Measurements from ENCODE around the gene A2M. TPM values are rescaled to one million over a fixed set of nuclear protein-coding genes. Genes with fewer than 3 reads are reported as not detected.

A2M gene
- total RNA-seq (1 to 10 TPM in 2 of 5 experiments, under 1 TPM in 1, not detected in 2; 0.12 to 4.9 (median 3.0) TPM), polyA plus RNA-seq (under 1 TPM in 1 of 2 donors, not detected in 1; 0.08 TPM), total RNA-seq (not detected)

DNA sequence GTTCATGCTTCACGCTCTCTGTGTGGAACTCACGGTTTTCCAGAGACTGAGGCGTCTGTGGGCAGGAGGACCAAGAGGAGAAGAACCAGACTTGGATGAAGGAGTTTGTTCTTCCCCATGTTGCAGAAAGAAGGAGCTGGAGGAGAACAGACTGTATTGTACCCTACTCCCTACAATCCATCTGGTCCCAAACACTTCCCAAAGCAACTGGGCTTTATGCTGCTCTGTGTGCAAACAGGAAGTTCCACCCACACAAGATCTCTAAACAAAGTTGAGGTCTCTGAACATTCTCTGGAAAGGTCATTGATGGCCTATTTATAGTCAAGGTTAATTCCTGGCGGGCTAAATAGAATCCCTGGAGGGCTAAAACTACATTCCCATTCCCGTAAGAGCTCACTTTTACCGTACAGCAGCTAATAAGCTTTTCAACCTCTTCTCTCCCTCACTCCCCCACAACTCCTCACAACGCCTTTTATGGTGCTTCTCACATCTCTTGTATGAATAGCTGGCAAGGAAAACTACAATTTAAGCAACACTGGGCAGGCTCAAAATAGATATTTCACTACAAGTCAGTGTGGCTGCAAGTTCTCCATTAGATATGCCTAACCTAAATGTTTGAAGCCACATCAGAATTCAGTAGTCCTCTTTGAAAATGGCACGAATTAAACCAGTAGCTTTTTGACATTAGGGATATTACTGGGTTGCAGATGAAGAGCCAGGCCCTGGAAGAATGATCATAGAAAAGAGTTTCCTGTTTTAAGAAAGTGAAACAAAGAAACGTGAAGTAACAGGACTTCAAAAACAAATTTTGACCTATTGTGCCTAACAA is at the start of gene A2M:
Gene A2M (minus strand): TSS at position 189 of the 829 bp plus-strand sequence. CDS start 70 bp downstream, at position 119.
- Mint-ChIP-seq H3K36me3 (peaks cover 0 to 5% (median 0%) of the 10 kb centered on the region in 5 donors), H3K27me3 (peaks cover 0 to 4% (median 0%) of the 10 kb centered on the region in 5 donors), H3K27ac (peak within 1 kb of the TSS in 3 of 9 donors; percentile 6 to 26 (median 8)), H3K9me3 (no peaks in the 10 kb centered on the region), H3K4me3 (peak within 1 kb of the TSS in 7 of 10 donors; percentile 3 to 37 (median 19)), H3K4me1 (peaks cover 9 to 22% (median 15%) of the 10 kb centered on the region in 7 donors)
- Histone ChIP-seq H3K4me3 (ENCODE audit: low read length) (no peak within 1 kb of the TSS), H3K9me3 (ENCODE audit: control insufficient read depth in 2 of 3, low read length in 3 of 3) (no peaks in the 10 kb centered on the region), H3K4me1 (ENCODE audit: control insufficient read depth in 2 of 2, insufficient read depth in 2 of 2, low read length in 2 of 2) (no peaks in the 10 kb centered on the region), H3K36me3 (ENCODE audit: control insufficient read depth in 2 of 3, insufficient read depth in 3 of 3, low read length in 3 of 3) (peaks cover 0 to 5% (median 0%) of the 10 kb centered on the region in 3 experiments), H3K27ac (ENCODE audit: low read depth, low read length) (no peak within 1 kb of the TSS), H3K27me3 (ENCODE audit: control insufficient read depth in 2 of 2, insufficient read depth in 2 of 2, low read length in 2 of 2) (no peaks in the 10 kb centered on the region)
- intact Hi-C loops (cut with micrococcal nuclease) = no loop called here
- ChIA-PET POLR2A (interaction anchor here (0.6 kb wide), 1 partner anchor 75 kb away, joined by 3 read pairs; no protein-coding TSS in a partner anchor), CTCF (no interaction called here)
- DNase-seq = no peak
- no peak for ATAC-seq

DNA sequence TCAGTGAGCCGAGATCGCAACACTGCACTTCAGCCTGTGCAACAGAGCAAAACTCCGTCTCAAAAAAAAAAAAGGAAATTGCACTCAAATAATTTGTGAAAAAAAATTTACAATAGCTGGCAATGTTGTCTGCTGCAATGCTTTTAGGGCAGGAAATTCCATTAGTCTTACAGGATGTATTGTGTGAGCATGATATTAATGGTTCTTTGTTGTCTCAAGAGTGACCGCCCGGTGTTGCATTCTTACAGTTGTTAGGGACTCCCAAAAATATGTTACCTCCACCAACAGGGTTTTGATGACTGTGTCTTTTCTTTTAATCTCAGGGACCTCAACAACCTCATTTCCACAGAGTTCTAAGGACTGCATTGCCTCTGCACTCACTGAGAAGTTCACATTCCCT is 47.7 kb upstream of the A2M start:
- H3K27me3 ChIP-seq (ENCODE audit: control insufficient read depth in 2 of 2, insufficient read depth in 2 of 2, low read length in 2 of 2) = no peaks in the 10 kb centered on the region
- no peak overlapping the region for H3K4me3 ChIP-seq (ENCODE audit: low read length)
- ChIA-PET POLR2A (no interaction called here), CTCF (no interaction called here)
- H3K9me3 ChIP-seq (ENCODE audit: control insufficient read depth in 2 of 3, low read length in 3 of 3) = no peaks in the 10 kb centered on the region
- no peak overlapping the region for H3K27ac ChIP-seq (ENCODE audit: low read depth, low read length)
- intact Hi-C loops (cut with micrococcal nuclease) = no loop called here
- no peak overlapping the region for H3K4me3 Mint-ChIP-seq
- H3K9me3 Mint-ChIP-seq = peaks cover 0 to 2% (median 0%) of the 10 kb centered on the region in 11 donors
- H3K4me1 ChIP-seq (ENCODE audit: control insufficient read depth in 2 of 2, insufficient read depth in 2 of 2, low read length in 2 of 2) = no peaks in the 10 kb centered on the region
- H3K36me3 ChIP-seq (ENCODE audit: control insufficient read depth in 2 of 3, insufficient read depth in 3 of 3, low read length in 3 of 3) = peaks cover 0 to 7% (median 0%) of the 10 kb centered on the region in 3 experiments
- DNase-seq (no peak), ATAC-seq (no peak)
- H3K27ac Mint-ChIP-seq = no peak overlapping the region
- H3K27me3 Mint-ChIP-seq = peaks cover 0 to 5% (median 0%) of the 10 kb centered on the region in 5 donors
- H3K4me1 Mint-ChIP-seq = no peaks in the 10 kb centered on the region
- H3K36me3 Mint-ChIP-seq = peaks cover 0 to 58% (median 4%) of the 10 kb centered on the region in 5 donors

DNA sequence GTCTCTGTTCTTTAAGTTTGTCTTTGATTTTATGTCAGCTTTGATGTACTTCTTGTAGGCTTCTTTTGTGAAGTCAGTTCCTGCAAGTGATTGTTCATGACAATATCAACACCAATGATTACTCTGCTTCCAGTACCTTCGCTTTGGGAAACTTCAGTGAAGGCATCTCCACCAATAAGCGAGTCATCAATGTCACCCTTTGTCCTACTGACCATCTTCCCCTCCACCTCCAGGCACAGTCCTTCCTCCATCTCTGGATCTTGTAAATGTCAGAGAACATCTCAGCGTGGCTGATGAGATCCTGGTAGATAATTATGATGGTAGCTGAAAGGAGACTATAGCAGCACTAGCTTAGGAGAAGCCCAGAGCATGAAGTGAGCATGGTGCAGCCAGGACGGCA is 40.4 kb upstream of the A2M start:
- Mint-ChIP-seq H3K9me3 (peaks cover 0 to 1% (median 0%) of the 10 kb centered on the region in 11 donors), H3K27me3 (peaks cover 0 to 3% (median 0%) of the 10 kb centered on the region in 5 donors), H3K4me1 (peaks cover 0 to 5% (median 0%) of the 10 kb centered on the region in 7 donors), H3K36me3 (peaks cover 0 to 57% (median 15%) of the 10 kb centered on the region in 5 donors), H3K27ac (no peak overlapping the region), H3K4me3 (no peak overlapping the region)
- ChIA-PET CTCF (no interaction called here), POLR2A (no interaction called here)
- no peak overlapping the region for H3K27ac ChIP-seq (ENCODE audit: low read depth, low read length)
- intact Hi-C loops (cut with micrococcal nuclease) = no loop called here
- ATAC-seq (no peak), DNase-seq (no peak)
- no peak overlapping the region for H3K4me3 ChIP-seq (ENCODE audit: low read length)
- H3K36me3 ChIP-seq (ENCODE audit: control insufficient read depth in 2 of 3, insufficient read depth in 3 of 3, low read length in 3 of 3) = no peaks in the 10 kb centered on the region
- H3K27me3 ChIP-seq (ENCODE audit: control insufficient read depth in 2 of 2, insufficient read depth in 2 of 2, low read length in 2 of 2) = no peaks in the 10 kb centered on the region
- no peaks in the 10 kb centered on the region for H3K4me1 ChIP-seq (ENCODE audit: control insufficient read depth in 2 of 2, insufficient read depth in 2 of 2, low read length in 2 of 2)
- H3K9me3 ChIP-seq (ENCODE audit: control insufficient read depth in 2 of 3, low read length in 3 of 3) = no peaks in the 10 kb centered on the region

DNA sequence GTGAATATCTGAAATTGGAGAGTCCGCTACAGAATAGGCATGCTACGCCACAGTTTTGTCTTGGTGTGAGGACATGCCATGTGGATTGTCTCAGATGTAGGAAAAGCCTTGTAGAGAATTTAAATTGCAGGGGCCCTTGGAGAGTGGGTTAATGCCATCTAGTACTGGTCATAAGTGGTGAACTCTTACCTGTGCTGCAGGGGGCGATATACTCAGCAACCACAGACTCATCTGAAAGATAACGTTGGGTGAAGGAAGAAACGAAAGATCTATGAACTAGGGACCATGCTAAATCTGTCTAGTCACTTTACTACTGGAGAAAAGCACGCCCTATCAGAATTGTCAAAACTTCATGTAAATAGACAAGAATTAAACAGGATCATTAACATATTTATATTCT is 33.7 kb upstream of the A2M start:
- H3K36me3 ChIP-seq (ENCODE audit: control insufficient read depth in 2 of 3, insufficient read depth in 3 of 3, low read length in 3 of 3) = peaks cover 0 to 7% (median 0%) of the 10 kb centered on the region in 3 experiments
- no peak overlapping the region for H3K27ac Mint-ChIP-seq
- no peak for ATAC-seq
- intact Hi-C loops (cut with micrococcal nuclease) = no loop called here
- no peaks in the 10 kb centered on the region for H3K4me1 ChIP-seq (ENCODE audit: control insufficient read depth in 2 of 2, insufficient read depth in 2 of 2, low read length in 2 of 2)
- ChIA-PET CTCF (no interaction called here), POLR2A (no interaction called here)
- no peaks in the 10 kb centered on the region for H3K27me3 Mint-ChIP-seq
- H3K27me3 ChIP-seq (ENCODE audit: control insufficient read depth in 2 of 2, insufficient read depth in 2 of 2, low read length in 2 of 2) = no peaks in the 10 kb centered on the region
- no peak for DNase-seq
- peaks cover 3 to 69% (median 34%) of the 10 kb centered on the region in 5 donors for H3K36me3 Mint-ChIP-seq
- peaks cover 0 to 3% (median 0%) of the 10 kb centered on the region in 3 experiments for H3K9me3 ChIP-seq (ENCODE audit: control insufficient read depth in 2 of 3, low read length in 3 of 3)
- H3K4me1 Mint-ChIP-seq = peaks cover 0 to 7% (median 0%) of the 10 kb centered on the region in 7 donors
- no peak overlapping the region for H3K4me3 Mint-ChIP-seq
- H3K9me3 Mint-ChIP-seq = peaks cover 3 to 27% (median 13%) of the 10 kb centered on the region in 11 donors
- no peak overlapping the region for H3K27ac ChIP-seq (ENCODE audit: low read depth, low read length)
- H3K4me3 ChIP-seq (ENCODE audit: low read length) = no peak overlapping the region

DNA sequence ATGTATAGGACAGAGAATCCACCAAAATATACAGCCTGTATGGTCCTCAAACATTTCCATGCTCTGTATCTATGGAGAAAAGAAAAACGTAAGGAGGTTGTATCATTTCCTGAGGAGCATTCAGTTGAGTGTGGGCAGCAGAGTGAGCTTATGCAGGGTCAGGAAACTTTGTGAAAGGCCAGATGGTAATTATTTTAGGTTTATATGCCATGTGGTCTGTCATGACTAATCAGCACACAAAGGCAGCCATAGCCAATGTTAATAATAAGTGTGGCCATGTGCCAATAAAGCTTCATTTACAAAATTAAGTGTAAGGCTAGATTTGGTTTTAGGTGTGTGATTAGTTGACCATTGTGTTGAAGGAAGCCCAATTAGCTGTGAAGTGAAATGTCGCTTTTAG is 33.2 kb upstream of the A2M start:
- no peak for DNase-seq
- peaks cover 0 to 4% (median 0%) of the 10 kb centered on the region in 5 donors for H3K27me3 Mint-ChIP-seq
- CTCF ChIA-PET = no interaction called here

DNA sequence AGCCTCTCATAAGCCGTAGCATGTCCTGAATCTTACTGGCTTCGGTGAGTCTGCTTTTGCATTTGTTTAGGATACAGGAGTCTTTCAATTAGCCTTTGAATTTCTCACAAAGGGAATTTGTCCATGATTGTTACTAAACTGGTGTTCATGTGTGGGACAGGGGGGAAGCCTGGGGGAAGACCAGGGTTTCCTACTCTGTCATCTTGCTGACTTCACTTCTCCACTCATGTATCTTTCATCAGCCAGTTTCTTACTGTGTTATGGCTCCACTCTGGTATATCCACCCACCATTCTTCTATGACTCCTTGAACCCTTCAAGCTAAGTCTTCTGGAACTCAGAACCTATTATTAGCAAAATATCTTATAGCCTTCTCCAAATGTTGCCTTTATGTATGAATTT is 31.7 kb upstream of the A2M start:
- no peak overlapping the region for H3K27ac ChIP-seq (ENCODE audit: low read depth, low read length)
- no peak overlapping the region for H3K4me3 ChIP-seq (ENCODE audit: low read length)
- ChIA-PET CTCF (no interaction called here), POLR2A (no interaction called here)
- ATAC-seq (no peak), DNase-seq (no peak)
- Mint-ChIP-seq H3K9me3 (peaks cover 7 to 41% (median 21%) of the 10 kb centered on the region in 11 donors), H3K27ac (no peak overlapping the region), H3K4me1 (peaks cover 0 to 7% (median 0%) of the 10 kb centered on the region in 7 donors), H3K36me3 (peaks cover 3 to 63% (median 32%) of the 10 kb centered on the region in 5 donors), H3K4me3 (no peak overlapping the region), H3K27me3 (peaks cover 0 to 10% (median 0%) of the 10 kb centered on the region in 5 donors)
- peaks cover 0 to 7% (median 0%) of the 10 kb centered on the region in 3 experiments for H3K36me3 ChIP-seq (ENCODE audit: control insufficient read depth in 2 of 3, insufficient read depth in 3 of 3, low read length in 3 of 3)
- H3K9me3 ChIP-seq (ENCODE audit: control insufficient read depth in 2 of 3, low read length in 3 of 3) = peaks cover 0 to 6% (median 0%) of the 10 kb centered on the region in 3 experiments
- intact Hi-C loops (cut with micrococcal nuclease) = no loop called here
- H3K4me1 ChIP-seq (ENCODE audit: control insufficient read depth in 2 of 2, insufficient read depth in 2 of 2, low read length in 2 of 2) = no peaks in the 10 kb centered on the region
- H3K27me3 ChIP-seq (ENCODE audit: control insufficient read depth in 2 of 2, insufficient read depth in 2 of 2, low read length in 2 of 2) = no peaks in the 10 kb centered on the region

More for the DNA sequence above, 33.2 kb upstream of the A2M start:
- peaks cover 0 to 7% (median 0%) of the 10 kb centered on the region in 7 donors for H3K4me1 Mint-ChIP-seq
- peaks cover 6 to 31% (median 16%) of the 10 kb centered on the region in 11 donors for H3K9me3 Mint-ChIP-seq
- Histone ChIP-seq H3K4me3 (ENCODE audit: low read length) (no peak overlapping the region), H3K27me3 (ENCODE audit: control insufficient read depth in 2 of 2, insufficient read depth in 2 of 2, low read length in 2 of 2) (no peaks in the 10 kb centered on the region), H3K36me3 (ENCODE audit: control insufficient read depth in 2 of 3, insufficient read depth in 3 of 3, low read length in 3 of 3) (peaks cover 0 to 7% (median 0%) of the 10 kb centered on the region in 3 experiments), H3K27ac (ENCODE audit: low read depth, low read length) (no peak overlapping the region), H3K4me1 (ENCODE audit: control insufficient read depth in 2 of 2, insufficient read depth in 2 of 2, low read length in 2 of 2) (no peaks in the 10 kb centered on the region), H3K9me3 (ENCODE audit: control insufficient read depth in 2 of 3, low read length in 3 of 3) (peaks cover 0 to 5% (median 0%) of the 10 kb centered on the region in 3 experiments)
- no peak overlapping the region for H3K27ac Mint-ChIP-seq
- peaks cover 3 to 68% (median 32%) of the 10 kb centered on the region in 5 donors for H3K36me3 Mint-ChIP-seq
- intact Hi-C loops (cut with micrococcal nuclease) = no loop called here
- H3K4me3 Mint-ChIP-seq = no peak overlapping the region
- POLR2A ChIA-PET = no interaction called here
- ATAC-seq = no peak
